Measurements from ENCODE around the gene ZBTB45. TPM values are rescaled to one million over a fixed set of nuclear protein-coding genes. Genes with fewer than 3 reads are reported as not detected.

The ZBTB45 gene
- total RNA-seq: 13.8 TPM
- long read RNA-seq, partial matches to known transcripts: 8 of 9 reads
- long read RNA-seq, other reads (novel, unspliced or antisense): 0 of 9 reads

DNA sequence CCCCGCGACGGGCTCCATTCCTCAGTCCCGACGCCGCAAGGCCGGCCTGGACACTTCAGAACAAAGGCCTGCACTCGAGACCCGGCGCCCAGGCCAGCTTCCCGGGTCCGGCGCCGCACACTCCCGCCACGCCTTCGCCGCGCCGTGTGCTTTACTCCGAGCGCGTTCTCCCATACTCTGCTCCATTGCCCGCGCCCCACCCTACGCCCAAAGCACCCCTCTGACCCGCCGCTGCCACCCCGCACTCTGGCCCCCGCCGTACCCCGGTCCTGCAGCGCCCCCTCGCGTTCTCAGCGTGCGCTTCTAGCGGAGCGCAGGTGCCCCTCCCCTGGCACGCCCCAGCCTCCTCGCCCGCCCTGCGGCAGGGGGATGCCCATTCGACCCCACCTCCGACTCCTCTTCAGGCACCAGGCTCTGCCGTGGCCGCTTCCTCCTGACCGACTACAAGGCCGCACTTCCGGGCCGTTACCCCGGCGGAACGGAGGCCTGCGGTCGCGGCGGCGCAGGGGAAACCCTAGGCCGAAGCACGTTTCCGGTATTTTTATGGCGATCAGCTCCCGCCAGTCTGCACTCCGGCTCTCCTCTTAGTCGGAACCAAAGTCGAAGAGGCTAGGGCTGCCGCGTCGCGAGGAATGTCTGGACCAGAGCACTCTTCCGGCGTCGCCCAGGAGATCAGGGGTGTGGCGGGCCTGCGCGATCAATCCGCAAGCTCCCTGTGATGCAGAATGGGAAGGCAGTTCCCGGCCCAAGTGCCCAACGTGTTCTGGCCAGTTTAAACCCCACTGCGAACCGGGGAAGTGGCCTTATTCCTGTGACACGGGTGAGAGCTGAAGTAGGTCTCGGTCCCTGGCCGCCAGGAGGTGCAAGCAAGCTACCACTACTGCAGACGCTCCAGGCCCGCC lies at the start of gene ZBTB45:
ZBTB45 (minus strand) TSS at position 456 of the 902 bp plus-strand sequence. CDS start 2,137 bp downstream, outside the sequence.
- intact Hi-C loops (cut with DNase I): loop anchor here (1.0 to 2.0 kb wide), 2 partner anchors 13 to 35 kb away; partner anchors contain the start of gene CHMP2A
- peak; percentile 94 for DNase-seq (ENCODE audit: low spot score)

DNA sequence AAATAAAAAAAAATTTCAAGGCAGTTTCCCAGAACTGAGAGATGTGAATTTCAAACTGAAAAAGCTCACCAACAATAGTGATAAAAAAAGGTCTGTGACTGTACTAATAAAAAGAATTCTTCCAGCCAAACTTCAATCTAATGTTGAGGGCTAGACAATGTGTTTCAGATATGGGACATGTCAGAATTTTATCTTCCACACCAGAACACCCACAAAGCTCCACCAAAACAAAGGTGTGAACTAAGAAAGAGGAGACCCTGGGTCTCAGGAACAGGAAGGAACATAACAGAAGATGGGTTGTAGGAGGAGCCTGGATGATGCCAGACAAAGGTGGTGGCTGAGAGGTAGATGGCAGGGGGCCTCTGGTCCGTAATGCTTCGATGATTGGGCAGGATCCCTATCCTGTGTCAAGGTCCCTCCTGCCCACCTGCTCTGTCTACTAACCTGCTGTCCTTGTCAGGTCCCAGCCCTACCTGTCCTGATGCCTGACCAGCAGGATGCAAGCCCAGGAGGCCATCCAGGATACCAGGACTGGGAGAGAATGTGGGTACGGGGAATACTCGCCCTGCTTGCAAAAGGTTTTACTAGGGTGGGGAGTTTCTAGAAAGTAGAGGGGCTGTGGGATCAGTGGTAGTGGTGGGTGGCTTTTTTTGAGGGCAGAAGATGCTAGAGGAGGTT lies 49.0 kb upstream of the ZBTB45 start:
- intact Hi-C loops (cut with DNase I): no loop called here
- DNase-seq (ENCODE audit: low spot score): peak; percentile 54

DNA sequence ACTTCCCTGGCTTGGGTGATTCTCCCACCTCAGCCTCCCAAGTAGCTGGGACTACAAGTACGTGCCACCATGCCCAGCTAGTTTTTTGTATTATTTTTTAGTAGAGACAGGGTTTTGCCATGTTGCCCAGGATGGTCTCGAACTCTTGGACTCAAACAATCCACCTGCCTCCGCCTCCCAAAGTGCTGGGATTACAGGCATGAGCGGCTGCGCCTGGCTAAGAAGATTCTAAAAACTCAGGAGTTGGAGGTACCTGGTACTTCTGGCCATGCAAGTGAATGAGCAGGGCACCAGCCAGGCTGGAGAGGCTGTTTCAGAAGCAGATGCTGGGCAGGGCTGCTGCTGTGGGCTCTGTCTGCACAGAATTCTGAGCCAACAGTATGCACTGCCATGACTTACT lies 47.4 kb upstream of the ZBTB45 start:
- intact Hi-C loops (cut with DNase I): no loop called here
- no peak for DNase-seq (ENCODE audit: low spot score)

DNA sequence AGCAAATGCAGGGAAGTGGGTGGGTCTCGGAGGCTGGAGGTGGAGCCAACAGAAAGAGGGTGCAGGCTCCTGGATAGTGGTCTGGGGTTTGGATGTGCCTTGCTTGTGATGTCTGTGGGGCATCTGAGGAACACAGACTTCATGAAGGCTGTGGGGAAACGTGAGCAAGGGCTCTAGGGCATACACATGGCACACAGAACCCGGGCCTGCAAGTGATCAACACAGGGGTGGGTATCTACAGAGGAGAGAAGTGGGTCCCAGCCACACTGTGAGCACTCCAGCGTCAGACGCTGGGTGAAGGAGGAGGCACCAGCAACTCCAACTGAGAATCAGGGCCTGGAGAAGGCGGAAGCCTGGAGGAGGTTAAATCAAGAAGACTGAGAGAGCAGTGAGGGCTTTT lies 44.2 kb upstream of the ZBTB45 start:
- intact Hi-C loops (cut with DNase I): no loop called here
- DNase-seq (ENCODE audit: low spot score): no peak

DNA sequence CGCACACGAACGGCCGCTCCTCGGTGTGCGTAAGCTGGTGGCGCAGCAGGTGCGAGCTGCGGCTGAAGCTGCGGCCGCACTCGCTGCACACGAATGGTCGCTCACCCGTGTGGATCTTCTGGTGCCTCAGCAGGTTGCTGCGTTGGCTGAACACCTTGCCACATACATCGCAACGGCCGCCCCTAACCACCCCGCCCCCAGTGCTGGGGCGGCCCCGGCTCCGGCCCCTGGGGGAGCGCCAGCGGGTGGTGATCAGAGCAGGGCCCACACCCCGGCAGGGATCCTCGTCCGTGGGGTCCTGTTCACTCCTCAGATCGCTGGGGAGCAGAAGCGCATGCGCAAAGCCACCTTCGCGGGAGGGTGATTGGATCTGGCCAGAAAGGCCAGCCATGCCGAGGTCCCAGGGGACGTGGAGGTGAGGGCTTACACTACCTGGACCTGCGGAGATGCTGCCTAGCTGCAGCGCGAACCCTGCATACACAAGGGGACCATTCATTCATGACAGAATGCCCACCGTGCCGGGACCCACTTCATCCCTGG lies 43.5 kb upstream of the ZBTB45 start:
- no peak for DNase-seq (ENCODE audit: low spot score)
- intact Hi-C loops (cut with DNase I): no loop called here

DNA sequence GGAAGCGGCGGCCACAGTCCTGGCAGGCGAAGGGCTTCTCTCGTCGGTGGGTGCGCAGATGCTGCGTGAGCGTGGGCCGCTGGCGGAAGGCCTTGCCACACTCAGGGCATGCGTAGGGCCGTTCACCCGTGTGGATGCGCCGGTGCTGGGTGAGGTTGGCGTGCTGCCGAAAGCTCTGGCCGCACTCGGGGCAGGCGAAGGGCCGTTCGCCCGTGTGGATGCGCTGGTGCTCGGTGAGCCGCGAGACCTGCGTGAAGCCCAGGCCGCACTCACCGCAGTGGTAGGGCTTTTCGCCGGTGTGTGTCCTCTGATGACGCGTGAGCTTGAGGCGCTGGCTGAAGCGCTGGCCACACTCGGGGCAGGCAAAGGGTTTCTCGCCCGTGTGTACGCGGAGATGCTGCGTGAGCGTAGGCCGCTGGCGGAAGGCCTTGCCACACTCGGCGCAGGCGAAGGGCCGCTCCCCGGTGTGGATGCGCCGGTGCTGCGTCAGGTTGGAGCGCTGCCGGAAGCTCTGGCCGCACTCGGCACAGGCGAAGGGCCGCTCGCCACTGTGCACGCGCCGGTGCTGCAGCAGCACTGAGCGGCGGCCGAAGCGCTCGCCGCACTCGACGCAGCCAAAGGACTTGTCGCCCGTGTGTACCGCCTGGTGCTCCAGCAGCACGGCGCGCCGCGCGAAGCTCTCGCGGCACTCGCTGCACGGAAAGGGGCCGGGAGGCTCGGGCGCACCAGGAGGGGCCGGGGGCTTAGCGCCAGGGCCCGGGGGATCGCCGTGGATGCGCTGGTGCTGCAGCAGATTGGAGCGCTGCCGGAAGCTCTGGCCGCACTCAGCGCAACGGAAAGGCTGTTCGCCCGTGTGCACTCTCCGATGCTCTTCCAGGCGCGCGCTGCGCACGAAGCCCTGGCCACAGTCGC lies 42.8 kb upstream of the ZBTB45 start:
- intact Hi-C loops (cut with DNase I): no loop called here

DNA sequence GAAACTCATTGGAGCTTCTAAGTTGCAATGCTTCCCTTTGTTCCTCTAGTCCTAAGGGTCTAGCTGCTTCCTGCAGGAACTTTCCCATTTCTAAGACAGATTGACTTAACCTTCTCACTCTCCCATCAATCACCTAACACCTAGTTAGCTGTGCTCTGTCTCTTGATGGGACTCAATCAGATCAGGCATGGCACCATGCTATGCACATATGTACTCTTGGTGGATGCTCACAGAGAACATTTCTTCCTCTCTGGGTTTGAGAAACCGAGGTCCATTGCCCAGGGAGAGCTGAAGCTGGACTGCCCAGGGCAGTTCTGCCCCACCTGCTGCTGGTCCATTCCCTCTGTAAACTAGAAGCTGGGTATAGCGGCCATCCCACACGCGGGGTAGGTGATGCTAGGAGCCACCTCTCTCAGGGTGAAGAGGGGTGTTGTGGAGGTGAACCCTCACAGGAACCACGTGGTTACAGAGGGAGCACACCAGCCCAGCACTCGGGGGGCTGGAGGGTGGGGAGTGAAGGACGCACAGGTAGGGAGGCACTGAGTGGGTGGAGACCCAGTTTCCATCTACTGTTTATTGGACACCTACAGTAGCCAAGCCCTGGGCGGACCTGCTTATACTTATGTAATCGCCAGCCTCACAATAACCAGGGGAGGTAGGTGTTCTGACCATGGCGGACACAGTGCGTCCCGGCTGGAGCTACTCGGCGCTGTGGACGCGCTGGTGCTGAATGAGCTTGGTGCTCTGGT lies 41.9 kb upstream of the ZBTB45 start:
- intact Hi-C loops (cut with DNase I): no loop called here
- DNase-seq (ENCODE audit: low spot score): no peak

More for the DNA sequence above, 42.8 kb upstream of the ZBTB45 start:
- DNase-seq (ENCODE audit: low spot score): no peak

DNA sequence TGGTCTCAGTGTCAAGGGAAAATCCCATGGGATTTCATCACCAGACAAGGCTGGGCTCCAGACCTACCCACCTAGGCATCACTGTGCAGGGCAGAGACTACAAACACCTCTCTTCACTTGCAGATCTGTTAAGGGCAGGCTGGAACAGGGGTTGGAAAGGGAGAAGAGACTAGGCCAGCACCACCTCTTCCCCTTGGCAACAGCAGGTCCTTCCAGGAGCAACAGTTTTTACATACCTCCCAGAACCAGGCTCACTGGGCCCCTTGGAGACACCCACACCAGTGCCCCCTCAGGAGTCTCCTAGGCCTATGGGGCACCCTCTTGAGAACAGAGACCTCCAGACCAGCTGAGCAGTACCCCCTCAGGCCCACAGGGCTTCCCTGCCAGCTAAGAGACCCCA lies 41.3 kb upstream of the ZBTB45 start:
- intact Hi-C loops (cut with DNase I): no loop called here
- DNase-seq (ENCODE audit: low spot score): no peak

DNA sequence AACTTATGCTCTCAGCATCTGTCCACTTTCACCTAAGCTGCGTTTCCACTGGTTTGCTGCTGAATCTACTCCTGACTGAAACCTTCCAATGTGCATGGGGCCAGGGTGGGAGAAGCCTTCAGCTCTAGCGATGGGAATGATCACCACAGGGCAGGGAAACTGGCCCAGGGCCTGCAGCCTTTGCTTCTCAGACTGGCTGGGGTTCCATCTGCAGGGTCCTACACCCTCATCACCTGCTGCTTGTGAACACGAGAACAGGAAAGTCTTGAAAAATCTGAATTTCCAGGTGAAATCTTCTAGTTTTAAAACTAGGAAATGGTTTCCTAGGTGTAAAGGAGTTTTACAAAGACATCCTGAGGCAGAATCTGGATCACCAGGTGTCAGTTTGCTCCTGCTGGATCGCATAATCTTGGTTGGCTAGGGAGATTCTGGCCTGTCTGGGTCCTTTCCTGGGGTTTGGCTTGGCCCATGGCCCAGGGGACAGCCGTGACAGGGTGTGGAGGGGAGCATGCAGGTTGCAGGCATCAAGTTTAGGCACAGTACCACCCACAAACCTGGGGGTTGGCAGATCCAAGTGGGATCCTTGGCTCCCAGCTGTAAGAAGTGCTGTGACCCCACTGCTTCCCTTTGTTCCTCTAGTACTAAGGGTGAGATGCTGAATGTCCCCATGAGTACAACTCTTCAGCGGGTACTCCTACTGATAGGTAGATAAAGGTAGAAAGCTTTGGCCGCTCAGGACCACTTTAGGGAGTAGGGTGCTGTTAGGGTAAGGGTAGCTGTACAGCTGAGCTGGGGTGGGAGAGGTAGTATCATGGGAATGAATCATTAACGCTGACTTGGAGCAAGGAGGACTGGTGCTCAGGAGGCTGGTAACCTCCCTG lies 40.6 kb upstream of the ZBTB45 start:
- DNase-seq (ENCODE audit: low spot score): no peak
- intact Hi-C loops (cut with DNase I): no loop called here

DNA sequence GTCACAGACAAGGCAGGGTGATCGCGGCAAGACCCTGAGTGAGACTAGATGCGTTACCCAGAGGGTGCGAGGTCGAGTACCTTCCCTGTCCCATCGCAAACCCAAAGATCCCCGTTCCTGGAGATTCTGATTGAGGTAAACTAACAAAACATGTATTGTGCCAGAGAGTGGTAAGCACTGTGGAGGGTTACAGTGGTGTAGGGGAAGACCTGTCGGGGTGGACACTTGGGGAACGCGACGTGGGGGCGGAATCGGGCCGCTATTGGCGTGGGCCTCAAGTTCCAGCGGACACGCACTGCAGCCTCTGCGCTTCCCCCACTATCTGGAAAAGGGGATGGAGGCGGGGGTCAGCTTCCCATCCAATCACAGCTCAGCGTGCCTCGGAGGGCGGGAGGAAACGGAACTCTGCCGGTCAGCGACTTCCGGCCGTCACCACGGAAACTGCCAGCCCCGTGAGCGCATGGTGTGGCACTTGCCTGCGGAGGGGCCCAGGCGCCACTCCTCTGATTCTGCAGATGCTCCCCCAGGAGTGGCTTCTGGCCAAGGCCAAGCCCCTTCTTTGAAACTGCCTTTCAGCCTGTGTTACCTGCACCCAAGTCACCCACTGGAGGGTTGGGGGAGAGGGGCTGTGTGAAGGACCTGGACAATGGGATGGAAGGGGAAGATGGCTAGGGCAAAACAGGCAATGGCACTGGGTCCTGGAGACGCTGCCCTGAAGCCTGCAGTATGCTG lies 39.8 kb upstream of the ZBTB45 start:
- intact Hi-C loops (cut with DNase I): loop anchor here (1.0 kb wide), 1 partner anchor 13 kb away; no protein-coding TSS in a partner anchor
- peak; percentile 95 for DNase-seq (ENCODE audit: low spot score)

DNA sequence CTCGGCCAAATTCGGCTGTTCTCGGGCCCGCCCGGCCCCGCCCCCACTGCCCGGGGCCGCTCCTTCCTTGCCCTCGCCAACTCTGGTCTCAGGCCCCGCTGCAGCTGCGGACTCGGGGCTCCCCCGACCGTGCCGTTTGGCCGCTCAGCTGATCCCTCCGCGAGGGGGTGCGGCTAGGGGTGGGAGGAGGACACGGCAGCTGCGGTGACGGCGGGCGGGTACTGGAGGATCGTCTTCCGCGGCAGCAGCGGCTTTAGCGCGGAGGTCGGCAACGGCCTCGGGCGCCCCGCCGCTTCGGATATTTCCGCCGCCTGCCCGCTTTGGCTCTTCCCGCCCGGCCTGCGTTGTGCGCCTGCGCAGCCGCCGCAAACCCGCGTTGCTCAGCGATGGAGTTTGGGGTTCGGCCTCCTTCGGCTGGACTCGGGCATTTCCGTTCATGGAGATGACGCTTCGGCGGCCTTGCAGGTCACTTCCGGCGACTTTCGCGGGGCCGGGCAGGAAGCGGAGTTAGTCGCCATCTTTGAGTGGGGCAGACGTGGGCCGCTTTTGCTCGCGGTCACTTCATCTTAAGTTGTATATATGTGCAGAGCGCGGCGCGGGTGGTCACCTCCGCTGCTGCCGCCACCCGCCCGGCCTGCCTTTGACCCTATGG lies 39.1 kb upstream of the ZBTB45 start:
- intact Hi-C loops (cut with DNase I): loop anchor here (1.0 kb wide), 1 partner anchor 14 kb away; no protein-coding TSS in a partner anchor

DNA sequence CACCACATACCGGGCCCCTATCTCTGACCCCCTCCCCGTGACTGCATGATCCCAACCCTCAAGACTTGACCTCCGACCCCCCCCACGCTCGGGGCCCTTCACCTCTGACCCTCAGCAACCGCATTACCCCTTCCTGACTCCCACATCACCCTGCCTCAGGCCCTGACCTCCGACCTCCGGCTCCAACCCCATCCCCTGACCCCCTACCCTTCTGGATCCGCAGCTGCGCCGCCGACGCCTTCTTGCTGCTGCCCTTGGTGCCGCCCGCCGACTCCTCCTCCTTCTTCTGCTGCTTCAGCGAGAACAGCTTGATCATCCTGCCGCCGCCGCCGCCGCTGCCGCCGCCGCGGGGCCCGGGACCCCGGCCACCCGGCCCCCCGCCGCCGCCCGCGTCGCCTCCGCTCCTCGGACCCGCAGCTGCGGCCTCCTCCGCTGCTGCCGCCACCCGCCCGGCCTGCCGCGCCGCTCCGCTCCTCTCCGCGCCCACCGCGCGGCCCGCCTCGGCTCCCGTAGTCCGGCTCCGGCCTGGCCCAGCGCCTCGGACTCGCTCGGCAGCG lies 38.5 kb upstream of the ZBTB45 start, which contains the start of gene UBE2M:
UBE2M (minus strand) TSS at position 546 of the 557 bp plus-strand sequence; CDS start at position 316, 230 bp downstream.
- intact Hi-C loops (cut with DNase I): no loop called here
- DNase-seq (ENCODE audit: low spot score): no peak

More for the DNA sequence above, 39.1 kb upstream of the ZBTB45 start:
- DNase-seq (ENCODE audit: low spot score): peak; percentile 100

DNA sequence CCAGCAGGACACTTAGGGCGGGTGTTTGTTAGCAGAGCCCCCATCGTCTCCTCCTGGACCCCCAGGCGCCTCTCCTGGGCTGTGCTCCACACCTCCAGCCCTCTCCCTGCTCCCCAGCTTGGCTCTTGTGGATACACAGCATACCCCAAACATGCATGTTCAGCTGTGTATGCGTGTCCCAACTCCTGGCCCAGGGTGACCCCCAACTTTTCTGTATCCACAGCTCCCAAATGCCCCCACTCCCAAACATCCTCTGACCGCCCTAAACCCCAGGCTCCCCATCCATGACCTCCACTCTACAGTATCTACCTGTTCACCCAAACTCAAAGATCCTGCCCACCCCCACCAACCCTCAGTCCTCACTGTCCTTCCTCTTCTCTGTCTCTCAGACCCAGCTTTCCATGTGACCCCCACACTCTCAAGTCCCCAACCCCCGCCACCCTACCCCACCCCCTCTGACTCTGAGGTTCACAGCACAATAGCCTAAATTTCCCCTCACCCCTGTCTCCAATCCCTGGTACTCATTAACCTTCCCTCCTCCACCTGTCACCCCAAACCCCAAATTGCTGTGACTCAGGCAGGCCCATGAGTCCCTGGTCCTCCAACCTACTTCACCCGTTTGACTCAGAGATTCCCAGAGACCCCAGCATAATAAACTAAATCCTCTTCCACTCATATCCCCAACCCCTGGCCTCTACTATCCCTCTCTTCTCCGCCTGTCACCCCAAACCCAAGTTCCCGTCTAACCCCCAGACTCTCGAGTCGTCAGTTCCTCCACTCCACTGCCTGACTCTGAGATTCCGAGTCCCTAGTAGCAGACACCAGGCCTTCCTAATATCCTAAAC lies 37.8 kb upstream of the ZBTB45 start:
- no peak for DNase-seq (ENCODE audit: low spot score)
- intact Hi-C loops (cut with DNase I): no loop called here

DNA sequence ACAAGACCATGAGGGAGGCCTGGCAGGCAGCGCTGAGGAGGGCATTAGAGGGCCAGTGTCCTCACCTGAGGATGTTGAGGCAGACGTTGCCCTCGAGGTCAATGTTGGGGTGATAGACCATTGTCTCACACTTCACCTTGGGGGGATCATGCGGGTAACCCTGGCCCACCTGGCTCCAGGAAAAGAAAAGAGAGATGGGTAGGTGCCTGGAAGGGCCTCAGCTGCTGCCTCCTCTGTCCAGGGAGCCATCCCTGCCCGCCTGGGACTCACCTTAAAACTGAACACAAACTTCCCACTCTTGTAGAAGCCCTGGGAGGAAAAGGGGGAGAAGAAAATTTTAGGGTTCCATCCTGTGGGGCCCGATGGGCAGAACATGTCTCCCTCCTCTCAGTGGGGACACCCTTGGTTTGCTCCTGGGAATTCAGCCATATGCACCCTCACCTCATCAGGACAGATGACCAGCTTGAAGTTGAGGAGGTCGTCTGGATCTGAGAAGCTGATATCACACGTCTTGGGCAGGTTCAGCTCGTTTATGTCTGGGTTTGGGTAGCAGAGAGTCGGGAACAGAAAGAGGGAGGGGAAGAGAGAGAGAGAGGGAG lies 37.1 kb upstream of the ZBTB45 start:
- DNase-seq (ENCODE audit: low spot score): no peak
- intact Hi-C loops (cut with DNase I): no loop called here
